SK-N-SH (cell line): ENCODE results near the gene AFF3. TPM values are rescaled to one million over a fixed set of nuclear protein-coding genes. Genes with fewer than 3 reads are reported as not detected.

Source experiments
- CTCF ChIA-PET: fragments of 300-600, 350-600 bp; formaldehyde crosslinking; extraction: SDS; loops from one replicate; lab custom pipeline; 2021; lab: Yijun Ruan, JAX
- POLR2A ChIA-PET: fragments of 350-600 bp; sonication (Branson Sonifier 250); formaldehyde crosslinking; extraction: SDS; loops from one replicate; lab custom pipeline; 2020; ENCODE audit warnings: antibody characterized with exemption, inconsistent platforms; lab: Yijun Ruan, JAX
- DNase-seq: peaks from one replicate; pipeline ENCODE4 v3.0.0; 2012
- H2AFZ ChIP-seq: fragments of 200-600 bp; sonication (generic); 2 replicates; pipeline ENCODE4 v1.8.1; 2016; ENCODE audit warnings: antibody characterized with exemption, mild to moderate bottlenecking, low read depth
- H3F3A ChIP-seq: fragments of 200-600 bp; sonication (generic); replicated peaks from 2 replicates; pipeline ENCODE3; 2016; ENCODE audit warnings: antibody characterized with exemption, mild to moderate bottlenecking; ENCODE audit not compliant: insufficient read depth
- H3K27ac ChIP-seq, 2 experiments: fragments of 200-500 bp in 1 of 2; fragments of 200-600 bp in 1 of 2; sonication (Bioruptor generic) in 1 of 2; sonication (generic), shearing (Covaris generic) in 1 of 2; 2 replicates each; pipeline versions ENCODE4 v1.5.1 to v1.6.1; 2014 to 2016; ENCODE audit warnings: low read depth in 2 of 2, inconsistent platforms in 1 of 2, low read length in 1 of 2, mild to moderate bottlenecking in 1 of 2, mixed read lengths in 1 of 2
- H3K27me3 ChIP-seq: fragments of 200-600 bp; sonication (generic), shearing (Covaris generic); 2 replicates; pipeline ENCODE4 v1.6.1; 2016; ENCODE audit warnings: mixed run types; ENCODE audit not compliant: insufficient read depth
- H3K36me3 ChIP-seq, 2 experiments: fragments of 200-500 bp in 1 of 2; fragments of 200-600 bp in 1 of 2; sonication (Bioruptor generic) in 1 of 2; sonication (generic) in 1 of 2; replicated peaks in 1 of 2; 2 replicates each; pipeline versions ENCODE3 to v1.5.1; 2014 to 2016; ENCODE audit warnings: low read length in 1 of 2, mild to moderate bottlenecking in 1 of 2; ENCODE audit not compliant: insufficient read depth in 2 of 2, control insufficient read depth in 1 of 2
- H3K4me1 ChIP-seq, 2 experiments: fragments of 200-500 bp in 1 of 2; fragments of 200-600 bp in 1 of 2; sonication (Bioruptor generic) in 1 of 2; sonication (generic), shearing (Covaris generic) in 1 of 2; 2 replicates each; pipeline versions ENCODE4 v1.5.1 to v1.6.1; 2014 to 2016; ENCODE audit warnings: low read depth in 1 of 2, low read length in 1 of 2, mixed run types in 1 of 2; ENCODE audit not compliant: insufficient read depth in 2 of 2, control insufficient read depth in 1 of 2
- H3K4me2 ChIP-seq: fragments of 200-600 bp; sonication (generic), shearing (Covaris generic); 2 replicates; pipeline ENCODE4 v1.6.1; 2017; ENCODE audit warnings: mixed run types
- H3K4me3 ChIP-seq, 2 experiments: fragments of 200-500 bp in 1 of 2; fragments of 200-600 bp in 1 of 2; sonication (Bioruptor generic) in 1 of 2; sonication (generic), shearing (Covaris generic) in 1 of 2; 2 replicates each; pipeline versions ENCODE4 v1.5.1 to v1.8.1; 2014 to 2016; ENCODE audit warnings: low read depth in 2 of 2, inconsistent platforms in 1 of 2, low read length in 1 of 2, mild to moderate bottlenecking in 1 of 2, mixed read lengths in 1 of 2, moderate library complexity in 1 of 2
- H3K79me2 ChIP-seq: fragments of 200-600 bp; sonication (generic); 2 replicates; pipeline ENCODE4 v1.8.1; 2017; ENCODE audit warnings: mild to moderate bottlenecking; ENCODE audit not compliant: insufficient read depth
- H3K9ac ChIP-seq: fragments of 200-600 bp; sonication (generic); 2 replicates; pipeline ENCODE4 v1.6.1; 2017; ENCODE audit warnings: mixed run types
- H3K9me2 ChIP-seq: fragments of 200-600 bp; sonication (generic); 2 replicates; pipeline ENCODE4 v1.6.1; 2017; ENCODE audit warnings: mixed run types
- H3K9me3 ChIP-seq: fragments of 200-600 bp; sonication (generic); 2 replicates; pipeline ENCODE4 v1.6.1; 2017; ENCODE audit warnings: mixed run types, mild to moderate bottlenecking, moderate library complexity
- H4K20me1 ChIP-seq: fragments of 200-600 bp; sonication (generic); 2 replicates; pipeline ENCODE4 v1.6.1; 2017; ENCODE audit warnings: mild to moderate bottlenecking, mixed run types; ENCODE audit not compliant: insufficient read depth
- CHD2 ChIP-seq: fragments of 150-350 bp; IDR thresholded peaks from 2 replicates; pipeline ENCODE4 v1.6.1; 2018; ENCODE audit warnings: low read length; ENCODE audit not compliant: partially characterized antibody
- FOSL2 ChIP-seq: IDR thresholded peaks from 2 replicates; pipeline ENCODE4 v1.4.0; 2012; ENCODE audit warnings: low read depth, mild to moderate bottlenecking, moderate library complexity, borderline replicate concordance
- FOXM1 ChIP-seq: IDR thresholded peaks from 2 replicates; pipeline ENCODE4 v1.4.0; 2012; ENCODE audit warnings: low read depth, mild to moderate bottlenecking
- JUND ChIP-seq: IDR thresholded peaks from 2 replicates; pipeline ENCODE4 v1.4.0; 2012
- MEF2A ChIP-seq: IDR thresholded peaks from 2 replicates; pipeline ENCODE4 v1.4.0; 2012; ENCODE audit warnings: low read depth, borderline replicate concordance
- NFIC ChIP-seq: IDR thresholded peaks from 2 replicates; pipeline ENCODE4 v1.4.0; 2012; ENCODE audit warnings: borderline replicate concordance
- NRF1 ChIP-seq: IDR thresholded peaks from 2 replicates; pipeline ENCODE4 v1.6.1; 2012; ENCODE audit warnings: low read depth, mild to moderate bottlenecking, low read length
- POLR2AphosphoS5 ChIP-seq: IDR thresholded peaks from 2 replicates; pipeline ENCODE4 v1.6.1; 2012; ENCODE audit warnings: low read depth, low read length
- RAD21 ChIP-seq: IDR thresholded peaks from 2 replicates; pipeline ENCODE4 v1.6.1; 2012; ENCODE audit warnings: mild to moderate bottlenecking, low read length
- SIN3A ChIP-seq: IDR thresholded peaks from 2 replicates; pipeline ENCODE4 v1.6.1; 2012; ENCODE audit warnings: low read depth, mild to moderate bottlenecking, low read length, moderate library complexity, borderline replicate concordance
- TCF12 ChIP-seq: IDR thresholded peaks from 2 replicates; pipeline ENCODE4 v1.4.0; 2012
- TEAD4 ChIP-seq: IDR thresholded peaks from 2 replicates; pipeline ENCODE4 v1.4.0; 2012; ENCODE audit warnings: mild to moderate bottlenecking, borderline replicate concordance; ENCODE audit not compliant: insufficient read depth
- WGBS: methylation state at CpG from one replicate; pipeline ENCODE4 v1.1.6; 2017; ENCODE audit warnings: low lambda C conversion rate; 5-methylcytosine and 5-hydroxymethylcytosine counted together
- polyA plus RNA-seq, 3 experiments: library from polyadenylated mRNA; depleted of rRNA; stranded (reverse); fragments of >200 nt; gene quantifications; 2 replicates each; pipeline ENCODE4 v1.2.3, GENCODE V29; 2012
- TF ChIP-seq, protein P1 (sequence below): fragments of 150-350 bp; IDR thresholded peaks from 2 replicates; pipeline ENCODE4 v1.6.1; 2017; ENCODE audit warnings: antibody characterized with exemption, low read length, low read depth, borderline replicate concordance
- TF ChIP-seq, protein P2 (sequence below): IDR thresholded peaks from 2 replicates; pipeline ENCODE4 v1.4.0; 2012; ENCODE audit warnings: low read depth, borderline replicate concordance
- TF ChIP-seq, protein P3 (sequence below): fragments of 150-350 bp; IDR thresholded peaks from 2 replicates; pipeline ENCODE4 v1.6.1; 2016; ENCODE audit warnings: mild to moderate bottlenecking, low read depth, low read length
- TF ChIP-seq, protein P4 (sequence below): IDR thresholded peaks from 2 replicates; pipeline ENCODE4; 2012

The AFF3 gene
- polyA plus RNA-seq, 1 of the 3 experiments (the other 2 are of a cell fraction), result 0.36 TPM

DNA sequence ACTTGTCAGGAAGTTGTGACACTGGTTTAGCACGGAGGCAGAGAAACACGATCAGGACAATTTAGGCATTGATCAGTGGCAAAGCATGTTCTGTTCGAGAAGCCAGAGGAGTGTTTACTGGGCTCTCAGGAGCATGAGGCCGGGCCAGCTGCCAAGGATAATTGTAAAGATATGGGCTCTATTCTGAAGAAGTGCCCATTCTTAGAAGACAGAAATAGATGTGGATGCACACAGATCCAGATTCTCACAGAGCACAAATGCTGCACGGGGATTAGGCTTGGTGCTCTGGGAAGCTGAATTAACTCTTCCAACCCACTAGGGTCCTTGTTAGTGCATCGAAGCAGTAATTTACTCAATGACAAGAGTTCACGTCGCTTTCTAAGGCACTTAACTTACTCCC lies 16.2 kb downstream of the AFF3 start:
- TF ChIP-seq, protein P1, sequence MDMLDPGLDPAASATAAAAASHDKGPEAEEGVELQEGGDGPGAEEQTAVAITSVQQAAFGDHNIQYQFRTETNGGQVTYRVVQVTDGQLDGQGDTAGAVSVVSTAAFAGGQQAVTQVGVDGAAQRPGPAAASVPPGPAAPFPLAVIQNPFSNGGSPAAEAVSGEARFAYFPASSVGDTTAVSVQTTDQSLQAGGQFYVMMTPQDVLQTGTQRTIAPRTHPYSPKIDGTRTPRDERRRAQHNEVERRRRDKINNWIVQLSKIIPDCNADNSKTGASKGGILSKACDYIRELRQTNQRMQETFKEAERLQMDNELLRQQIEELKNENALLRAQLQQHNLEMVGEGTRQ, result no peak
- TF ChIP-seq SIN3A (no peak), JUND (no peak), TEAD4 (no peak), RAD21 (no peak), CHD2 (no peak)
- TF ChIP-seq, protein P2, sequence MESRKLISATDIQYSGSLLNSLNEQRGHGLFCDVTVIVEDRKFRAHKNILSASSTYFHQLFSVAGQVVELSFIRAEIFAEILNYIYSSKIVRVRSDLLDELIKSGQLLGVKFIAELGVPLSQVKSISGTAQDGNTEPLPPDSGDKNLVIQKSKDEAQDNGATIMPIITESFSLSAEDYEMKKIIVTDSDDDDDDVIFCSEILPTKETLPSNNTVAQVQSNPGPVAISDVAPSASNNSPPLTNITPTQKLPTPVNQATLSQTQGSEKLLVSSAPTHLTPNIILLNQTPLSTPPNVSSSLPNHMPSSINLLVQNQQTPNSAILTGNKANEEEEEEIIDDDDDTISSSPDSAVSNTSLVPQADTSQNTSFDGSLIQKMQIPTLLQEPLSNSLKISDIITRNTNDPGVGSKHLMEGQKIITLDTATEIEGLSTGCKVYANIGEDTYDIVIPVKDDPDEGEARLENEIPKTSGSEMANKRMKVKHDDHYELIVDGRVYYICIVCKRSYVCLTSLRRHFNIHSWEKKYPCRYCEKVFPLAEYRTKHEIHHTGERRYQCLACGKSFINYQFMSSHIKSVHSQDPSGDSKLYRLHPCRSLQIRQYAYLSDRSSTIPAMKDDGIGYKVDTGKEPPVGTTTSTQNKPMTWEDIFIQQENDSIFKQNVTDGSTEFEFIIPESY, result no peak
- Histone ChIP-seq H3F3A (no peaks in the 10 kb centered on the region), H3K4me1 (no peaks in the 10 kb centered on the region; a peak in 1 of 4 replicates), H3K9ac (no peak overlapping the region), H3K4me3 (no peak overlapping the region), H3K79me2 (no peaks in the 10 kb centered on the region), H4K20me1 (no peaks in the 10 kb centered on the region), H3K9me3 (no peaks in the 10 kb centered on the region), H3K9me2 (no peaks in the 10 kb centered on the region), H3K36me3 (no peaks in the 10 kb centered on the region), H3K27ac (no peak overlapping the region), H3K4me2 (no peak overlapping the region), H3K27me3 (no peaks in the 10 kb centered on the region), H2AFZ (no peak overlapping the region)
- WGBS, result 63% methylated on average over 8 of the region's 8 CpGs
- DNase-seq, result no peak
- ChIA-PET CTCF (no interaction called here), POLR2A (no interaction called here)

DNA sequence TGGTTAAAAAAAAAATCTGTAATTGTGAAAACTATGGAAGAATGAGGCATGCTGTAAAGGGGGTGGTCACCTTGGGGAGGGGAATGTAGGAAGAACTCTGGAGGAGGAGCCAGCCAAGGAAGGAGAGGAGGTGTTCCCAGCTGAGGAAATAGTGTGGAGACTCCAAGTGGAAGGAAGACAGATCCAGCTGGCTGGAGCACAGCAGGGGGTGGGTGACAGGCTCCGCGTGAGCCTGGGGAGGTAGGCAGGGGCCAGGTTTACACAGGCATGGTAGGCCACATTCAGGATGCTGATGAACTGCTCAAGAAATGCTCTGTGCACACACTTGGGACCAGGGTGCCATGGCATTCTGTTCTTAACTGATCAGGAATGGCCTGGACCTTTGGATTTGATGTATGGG lies 16.8 kb downstream of the AFF3 start:
- no peak overlapping the region for H3K27ac ChIP-seq
- no peaks in the 10 kb centered on the region for H3K27me3 ChIP-seq
- DNase-seq, result no peak
- H3K4me3 ChIP-seq, result no peak overlapping the region
- no peak for TF ChIP-seq NRF1
- no peak for TF ChIP-seq JUND
- TF ChIP-seq NFIC, result no peak
- ChIA-PET POLR2A (no interaction called here), CTCF (no interaction called here)
- H3K4me2 ChIP-seq, result no peak overlapping the region
- H4K20me1 ChIP-seq, result no peaks in the 10 kb centered on the region
- H3K9me3 ChIP-seq, result no peaks in the 10 kb centered on the region
- H3K79me2 ChIP-seq, result no peaks in the 10 kb centered on the region
- no peaks in the 10 kb centered on the region; a peak in 1 of 4 replicates for H3K4me1 ChIP-seq
- no peak overlapping the region for H3K9ac ChIP-seq
- WGBS, result 80% methylated on average over 2 of the region's 2 CpGs
- H3F3A ChIP-seq, result no peaks in the 10 kb centered on the region
- H2AFZ ChIP-seq, result no peak overlapping the region
- no peaks in the 10 kb centered on the region for H3K9me2 ChIP-seq
- H3K36me3 ChIP-seq, result no peaks in the 10 kb centered on the region

DNA sequence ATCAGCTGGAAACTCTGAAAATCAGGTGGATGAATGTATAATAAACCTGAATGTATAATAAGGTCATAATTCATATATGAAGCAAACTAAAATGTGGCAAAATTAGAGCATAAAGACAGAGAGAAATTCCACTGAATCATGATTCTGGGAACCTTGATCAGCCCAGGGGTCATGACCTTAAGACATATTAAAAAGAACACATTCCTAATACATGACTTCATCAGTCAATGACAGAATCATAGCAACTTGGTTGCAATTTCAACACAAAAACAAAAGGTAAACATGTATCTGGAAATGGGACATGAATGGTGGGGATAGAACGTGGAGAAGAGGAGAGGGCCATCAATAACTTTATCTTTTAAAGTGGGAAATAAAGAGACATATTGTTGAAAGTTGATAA lies 17.6 kb downstream of the AFF3 start:
- TF ChIP-seq POLR2AphosphoS5 (no peak), TCF12 (no peak), MEF2A (no peak), TEAD4 (no peak), NFIC (no peak), CHD2 (no peak), FOXM1 (no peak), FOSL2 (no peak)
- TF ChIP-seq, protein P3, sequence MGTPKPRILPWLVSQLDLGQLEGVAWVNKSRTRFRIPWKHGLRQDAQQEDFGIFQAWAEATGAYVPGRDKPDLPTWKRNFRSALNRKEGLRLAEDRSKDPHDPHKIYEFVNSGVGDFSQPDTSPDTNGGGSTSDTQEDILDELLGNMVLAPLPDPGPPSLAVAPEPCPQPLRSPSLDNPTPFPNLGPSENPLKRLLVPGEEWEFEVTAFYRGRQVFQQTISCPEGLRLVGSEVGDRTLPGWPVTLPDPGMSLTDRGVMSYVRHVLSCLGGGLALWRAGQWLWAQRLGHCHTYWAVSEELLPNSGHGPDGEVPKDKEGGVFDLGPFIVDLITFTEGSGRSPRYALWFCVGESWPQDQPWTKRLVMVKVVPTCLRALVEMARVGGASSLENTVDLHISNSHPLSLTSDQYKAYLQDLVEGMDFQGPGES, result no peak
- TF ChIP-seq, protein P4, sequence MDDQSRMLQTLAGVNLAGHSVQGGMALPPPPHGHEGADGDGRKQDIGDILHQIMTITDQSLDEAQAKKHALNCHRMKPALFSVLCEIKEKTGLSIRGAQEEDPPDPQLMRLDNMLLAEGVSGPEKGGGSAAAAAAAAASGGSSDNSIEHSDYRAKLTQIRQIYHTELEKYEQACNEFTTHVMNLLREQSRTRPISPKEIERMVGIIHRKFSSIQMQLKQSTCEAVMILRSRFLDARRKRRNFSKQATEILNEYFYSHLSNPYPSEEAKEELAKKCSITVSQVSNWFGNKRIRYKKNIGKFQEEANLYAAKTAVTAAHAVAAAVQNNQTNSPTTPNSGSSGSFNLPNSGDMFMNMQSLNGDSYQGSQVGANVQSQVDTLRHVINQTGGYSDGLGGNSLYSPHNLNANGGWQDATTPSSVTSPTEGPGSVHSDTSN, result no peak
- TF ChIP-seq, protein P2, result no peak
- no peak overlapping the region for H3K27ac ChIP-seq
- DNase-seq, result no peak
- 21% methylated on average over 1 of the region's 1 CpG for WGBS
- POLR2A ChIA-PET, result no interaction called here
- CTCF ChIA-PET, result no interaction called here
- no peaks in the 10 kb centered on the region for H4K20me1 ChIP-seq
- no peaks in the 10 kb centered on the region for H3K36me3 ChIP-seq
- H3K79me2 ChIP-seq, result no peaks in the 10 kb centered on the region
- no peaks in the 10 kb centered on the region for H3K9me3 ChIP-seq
- no peak overlapping the region for H3K4me2 ChIP-seq
- H3K9me2 ChIP-seq, result no peaks in the 10 kb centered on the region
- H3K4me3 ChIP-seq, result no peak overlapping the region
- no peak overlapping the region for H3K9ac ChIP-seq
- no peaks in the 10 kb centered on the region for H3K27me3 ChIP-seq
- no peak overlapping the region for H2AFZ ChIP-seq
- no peaks in the 10 kb centered on the region for H3K4me1 ChIP-seq
- H3F3A ChIP-seq, result no peaks in the 10 kb centered on the region
